Cardiac fibroblast (primary cell): Measurements from ENCODE around the gene PPP3CA.

Experiments used
- DNase-seq, 2 donors: peaks; one replicate each; pipeline versions ENCODE4 v3.0.0 to v3.0.0-alpha.2; 2010; ENCODE audit warnings: low read depth in 2 of 2
- H3K4me3 ChIP-seq, 2 donors: replicated peaks in 1 of 2; 1 replicate in 1 of 2; 2 replicates in 1 of 2; pipeline ENCODE4 v1.5.1; 2011; ENCODE audit warnings: low read depth in 2 of 2, low read length in 2 of 2, mild to moderate bottlenecking in 2 of 2, moderate library complexity in 1 of 2
- TF ChIP-seq, protein P1 (sequence below): IDR thresholded peaks from one replicate; pipeline ENCODE4 v1.5.1; 2011; ENCODE audit warnings: low read depth, mild to moderate bottlenecking, low read length, inconsistent platforms

Gene PPP3CA

DNA sequence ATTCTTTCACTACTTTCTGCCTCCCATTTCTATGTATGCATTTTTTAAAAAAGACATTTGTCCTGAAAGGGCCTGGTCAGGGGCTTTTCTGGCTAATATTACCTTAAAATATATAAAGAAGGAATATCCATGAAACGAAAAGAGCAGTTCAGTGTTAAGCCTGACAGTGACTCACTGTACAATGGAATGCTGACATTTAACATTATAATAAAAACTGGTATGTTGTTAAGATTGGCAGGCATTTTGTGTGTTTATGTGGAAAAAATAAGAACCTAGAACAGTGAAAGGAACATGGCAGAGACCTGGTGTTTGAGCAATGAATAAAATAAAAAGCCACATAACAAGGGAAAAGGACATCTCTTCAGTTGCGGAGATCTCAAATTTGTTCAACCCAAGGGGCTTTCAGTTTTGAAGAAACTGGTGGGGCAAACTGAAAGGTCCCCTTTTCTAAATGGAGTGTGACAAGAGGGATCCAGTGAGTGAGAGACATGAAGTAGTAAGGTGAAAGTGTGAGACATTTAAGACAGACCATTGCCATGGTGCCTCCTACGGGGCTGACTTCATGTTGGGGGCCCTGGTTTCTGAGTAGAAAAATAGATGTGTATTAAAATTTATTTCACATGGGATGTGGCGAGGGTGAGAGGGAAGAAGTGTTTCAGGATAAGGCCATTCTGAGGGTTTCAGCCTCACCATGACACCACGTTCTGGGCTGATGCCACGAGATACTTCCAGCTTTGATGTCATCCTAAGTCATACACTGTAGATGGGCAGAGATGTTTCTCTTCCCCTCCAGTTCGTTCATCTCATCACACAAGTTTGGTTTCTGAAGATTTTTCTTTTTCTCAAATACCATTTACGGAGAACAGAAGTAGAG is 324.9 kb downstream of the PPP3CA start:
- H3K4me3 ChIP-seq: no peak overlapping the region
- TF ChIP-seq, protein P1, sequence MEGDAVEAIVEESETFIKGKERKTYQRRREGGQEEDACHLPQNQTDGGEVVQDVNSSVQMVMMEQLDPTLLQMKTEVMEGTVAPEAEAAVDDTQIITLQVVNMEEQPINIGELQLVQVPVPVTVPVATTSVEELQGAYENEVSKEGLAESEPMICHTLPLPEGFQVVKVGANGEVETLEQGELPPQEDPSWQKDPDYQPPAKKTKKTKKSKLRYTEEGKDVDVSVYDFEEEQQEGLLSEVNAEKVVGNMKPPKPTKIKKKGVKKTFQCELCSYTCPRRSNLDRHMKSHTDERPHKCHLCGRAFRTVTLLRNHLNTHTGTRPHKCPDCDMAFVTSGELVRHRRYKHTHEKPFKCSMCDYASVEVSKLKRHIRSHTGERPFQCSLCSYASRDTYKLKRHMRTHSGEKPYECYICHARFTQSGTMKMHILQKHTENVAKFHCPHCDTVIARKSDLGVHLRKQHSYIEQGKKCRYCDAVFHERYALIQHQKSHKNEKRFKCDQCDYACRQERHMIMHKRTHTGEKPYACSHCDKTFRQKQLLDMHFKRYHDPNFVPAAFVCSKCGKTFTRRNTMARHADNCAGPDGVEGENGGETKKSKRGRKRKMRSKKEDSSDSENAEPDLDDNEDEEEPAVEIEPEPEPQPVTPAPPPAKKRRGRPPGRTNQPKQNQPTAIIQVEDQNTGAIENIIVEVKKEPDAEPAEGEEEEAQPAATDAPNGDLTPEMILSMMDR: no peak
- peak; percentile 34 to 41 for DNase-seq

DNA sequence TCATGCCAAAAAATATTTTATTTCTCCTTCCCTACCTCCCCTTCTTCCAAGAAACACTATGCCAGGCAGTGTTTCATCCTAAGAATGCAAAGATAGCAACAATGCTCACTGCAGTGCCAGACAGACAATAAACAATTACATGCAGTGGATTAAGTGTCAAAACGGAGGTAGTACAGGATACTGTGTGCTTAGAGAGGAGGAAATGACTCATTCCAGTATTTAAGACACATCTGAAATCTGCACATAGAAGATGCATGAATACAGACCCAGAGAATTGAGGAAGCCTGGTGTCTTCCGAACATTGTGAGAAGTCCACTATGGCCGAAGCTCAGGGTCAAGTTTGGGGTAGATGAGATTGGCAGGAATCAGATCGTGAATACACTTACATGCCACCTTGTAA is 326.4 kb downstream of the PPP3CA start:
- DNase-seq: peak; percentile 70 to 77
- no peak overlapping the region for H3K4me3 ChIP-seq
- TF ChIP-seq, protein P1: no peak

DNA sequence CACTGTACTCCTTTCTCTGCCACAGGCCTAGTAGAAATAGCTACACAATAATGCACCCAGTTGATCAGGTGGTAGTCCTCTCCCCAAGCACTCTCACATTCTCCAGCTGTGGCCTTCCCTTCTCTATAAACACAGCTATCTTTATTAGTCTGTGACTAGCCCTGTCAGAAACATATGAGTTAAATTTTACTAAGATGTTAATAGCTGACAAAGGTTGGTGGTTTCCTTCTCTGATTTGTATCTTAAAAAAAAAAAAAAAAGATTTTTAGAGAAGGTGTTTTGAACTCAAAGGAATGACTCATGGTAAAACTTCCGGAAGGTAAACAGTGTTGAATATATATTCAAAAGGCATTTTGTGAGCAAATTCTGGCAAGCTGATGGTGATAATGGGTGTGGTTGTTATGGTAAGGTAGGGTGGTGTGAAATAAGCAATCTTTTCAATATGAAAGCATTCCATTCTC is 327.4 kb downstream of the PPP3CA start:
- H3K4me3 ChIP-seq: no peak overlapping the region
- TF ChIP-seq, protein P1: no peak
- no peak for DNase-seq

DNA sequence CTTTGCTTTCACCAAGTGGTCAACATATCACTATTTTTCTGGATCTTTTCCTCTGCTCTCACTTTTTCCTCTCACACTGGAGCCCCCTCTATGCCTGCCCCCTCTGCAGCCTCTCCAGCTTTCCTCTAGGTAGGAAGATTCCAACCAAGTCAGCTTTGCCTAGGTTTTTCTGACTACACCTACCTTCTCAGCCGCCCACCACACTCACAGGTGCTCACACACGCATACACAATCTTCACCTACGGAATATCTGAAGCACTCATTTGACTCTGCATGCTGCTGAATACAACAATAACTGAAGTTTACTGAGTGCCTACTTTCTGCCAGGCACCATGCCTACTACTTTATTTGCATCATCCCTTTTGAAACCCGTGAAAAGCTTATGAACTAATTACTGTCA is 328.0 kb downstream of the PPP3CA start:
- TF ChIP-seq, protein P1: no peak
- no peak overlapping the region for H3K4me3 ChIP-seq

DNA sequence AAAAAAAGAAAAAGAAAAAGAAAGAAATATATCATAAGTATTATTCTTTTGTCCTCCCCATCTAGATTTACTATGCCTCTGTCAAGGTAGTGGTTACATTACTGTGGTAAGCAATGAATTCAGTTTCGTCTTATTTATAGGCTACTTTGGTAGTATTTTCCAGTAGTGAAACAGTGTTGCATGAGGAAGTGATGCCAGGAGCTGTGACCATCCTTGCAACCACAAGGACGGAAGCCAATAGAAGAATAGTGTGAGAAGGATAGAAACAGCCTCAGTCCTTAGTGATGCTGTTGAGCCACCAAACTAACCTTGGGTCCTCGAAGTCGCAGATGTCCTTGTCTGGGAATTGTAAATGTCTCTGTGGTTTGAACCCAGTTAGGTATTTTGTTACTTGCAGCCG is 328.5 kb downstream of the PPP3CA start:
- no peak for DNase-seq
- TF ChIP-seq, protein P1: no peak
- H3K4me3 ChIP-seq: no peak overlapping the region

More for the DNA sequence above, 328.0 kb downstream of the PPP3CA start:
- DNase-seq: no peak

DNA sequence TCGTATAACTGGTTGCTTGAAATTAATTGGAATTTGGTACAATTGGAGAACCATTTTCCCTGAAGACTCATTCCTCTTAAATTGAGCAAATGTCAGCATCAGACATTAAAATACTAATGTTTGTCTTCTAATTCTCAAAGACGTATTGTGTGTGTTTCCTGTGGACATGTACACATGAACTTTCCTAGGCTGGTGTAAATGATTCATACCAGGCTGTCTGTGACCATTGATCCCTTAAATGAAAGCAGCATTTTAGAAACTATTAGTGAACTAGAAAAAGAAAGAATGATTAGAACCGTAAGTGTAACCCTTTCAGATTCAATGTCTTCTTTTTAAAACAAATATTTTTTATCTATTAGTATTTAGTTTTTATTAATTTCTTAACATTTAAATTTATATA is 332.9 kb downstream of the PPP3CA start:
- TF ChIP-seq, protein P1: no peak
- DNase-seq: no peak
- H3K4me3 ChIP-seq: no peak overlapping the region
